ENCODE data around the gene CGREF1. TPM values are rescaled to one million over a fixed set of nuclear protein-coding genes. Genes with fewer than 3 reads are reported as not detected.
"Not testable (repeated sequence)": the region's sequence is repeated elsewhere in the genome, so short reads cannot be mapped to it uniquely, and the experiment has no call there.

The CGREF1 gene
- total RNA-seq, 1 experiment from 2014 or later, result 4.0 TPM

GRCh38 chr2:27076323-27076722, 42.6 kb downstream of the CGREF1 start:
- Histone ChIP-seq H4K20me1 (ENCODE audit: insufficient read depth) (no peaks in the 10 kb centered on the region), H3K36me3 (ENCODE audit: control insufficient read depth in 1 of 2, insufficient read depth in 2 of 2, low read length in 2 of 2) (no peaks in the 10 kb centered on the region), H2AFZ (ENCODE audit: low read depth, low read length, poor library complexity, severe bottlenecking) (no peak overlapping the region), H3K9me2 (ENCODE audit: insufficient read depth) (no peaks in the 10 kb centered on the region), H3K27ac (ENCODE audit: low read depth, low read length) (no peak overlapping the region), H3K4me2 (ENCODE audit: low read length) (no peak overlapping the region), H3K9ac (ENCODE audit: low read length) (no peak overlapping the region), H3K27me3 (ENCODE audit: insufficient read depth, low read length) (no peaks in the 10 kb centered on the region), H3K79me2 (ENCODE audit: insufficient read depth, low read length) (peaks cover under 1% of the 10 kb centered on the region; the same call in 1 of the 2 replicates), H3K9me3 (ENCODE audit: control insufficient read depth in 1 of 2, insufficient read depth in 1 of 2, low read depth in 1 of 2, low read length in 2 of 2) (no peaks in the 10 kb centered on the region), H3K4me3 (replicated peaks in 1 of 2; ENCODE audit: low read depth in 1 of 2, low read length in 2 of 2) (no peak overlapping the region), H3K4me1 (ENCODE audit: control insufficient read depth in 1 of 2, insufficient read depth in 2 of 2, low read length in 2 of 2) (peaks cover under 1 to 16% of the 10 kb centered on the region in 2 experiments; a peak in 3 of 4 replicates)
- POLR2A ChIA-PET, result no interaction called here
- TF ChIP-seq EGR1 (IDR thresholded peaks at IDR 0.05; ENCODE audit: low read depth), result no peak
- TF ChIP-seq YY1 (IDR thresholded peaks at IDR 0.05; ENCODE audit: extremely low read depth, insufficient replicate concordance, low read depth, low read length), result no peak
- no peak for TF ChIP-seq TCF7L2 (IDR thresholded peaks at IDR 0.05; ENCODE audit: borderline replicate concordance, extremely low read depth, insufficient read depth, insufficient read length)
- TF ChIP-seq CEBPB (IDR thresholded peaks at IDR 0.05; ENCODE audit: low read depth), result no peak
- no peak for TF ChIP-seq POLR2AphosphoS5 (IDR thresholded peaks at IDR 0.05; ENCODE audit: low read depth, low read length)
- no peak for TF ChIP-seq POLR2A (IDR thresholded peaks at IDR 0.05; ENCODE audit: borderline replicate concordance, extremely low read depth, insufficient read depth, insufficient read length)
- TF ChIP-seq FOSL1 (IDR thresholded peaks at IDR 0.05; ENCODE audit: low read depth), result no peak
- TF ChIP-seq, protein P1, sequence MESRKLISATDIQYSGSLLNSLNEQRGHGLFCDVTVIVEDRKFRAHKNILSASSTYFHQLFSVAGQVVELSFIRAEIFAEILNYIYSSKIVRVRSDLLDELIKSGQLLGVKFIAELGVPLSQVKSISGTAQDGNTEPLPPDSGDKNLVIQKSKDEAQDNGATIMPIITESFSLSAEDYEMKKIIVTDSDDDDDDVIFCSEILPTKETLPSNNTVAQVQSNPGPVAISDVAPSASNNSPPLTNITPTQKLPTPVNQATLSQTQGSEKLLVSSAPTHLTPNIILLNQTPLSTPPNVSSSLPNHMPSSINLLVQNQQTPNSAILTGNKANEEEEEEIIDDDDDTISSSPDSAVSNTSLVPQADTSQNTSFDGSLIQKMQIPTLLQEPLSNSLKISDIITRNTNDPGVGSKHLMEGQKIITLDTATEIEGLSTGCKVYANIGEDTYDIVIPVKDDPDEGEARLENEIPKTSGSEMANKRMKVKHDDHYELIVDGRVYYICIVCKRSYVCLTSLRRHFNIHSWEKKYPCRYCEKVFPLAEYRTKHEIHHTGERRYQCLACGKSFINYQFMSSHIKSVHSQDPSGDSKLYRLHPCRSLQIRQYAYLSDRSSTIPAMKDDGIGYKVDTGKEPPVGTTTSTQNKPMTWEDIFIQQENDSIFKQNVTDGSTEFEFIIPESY (IDR thresholded peaks at IDR 0.05; ENCODE audit: extremely low read depth, insufficient replicate concordance, low read length), result no peak
- TF ChIP-seq SP1 (IDR thresholded peaks at IDR 0.05; ENCODE audit: low read depth), result no peak
- no peak for TF ChIP-seq ZNF274 (IDR thresholded peaks at IDR 0.05; ENCODE audit: low read depth, low read length)
- no peak for TF ChIP-seq EZH2phosphoT487 (IDR thresholded peaks at IDR 0.05; ENCODE audit: borderline replicate concordance)
- TF ChIP-seq EZH2 (IDR thresholded peaks at IDR 0.05), result no peak
- no peak for TF ChIP-seq ATF3 (IDR thresholded peaks at IDR 0.05)
- no peak for TF ChIP-seq MAX (IDR thresholded peaks at IDR 0.05)
- TF ChIP-seq RAD21 (IDR thresholded peaks at IDR 0.05; ENCODE audit: low read depth), result no peak
- no peak for TF ChIP-seq ZFX (IDR thresholded peaks at IDR 0.05)
- no peak for TF ChIP-seq ELF1 (IDR thresholded peaks at IDR 0.05; ENCODE audit: borderline replicate concordance, low read depth)
- RAD21 ChIA-PET (ENCODE audit: low non-redundant PET in 1 of 2, low total read pairs in 2 of 2, uncharacterized antibody in 2 of 2, unreplicated experiment in 2 of 2), result no interaction called here
- no peak for ATAC-seq
- CTCF ChIA-PET, result no interaction called here
- BruUV-seq (replicated peaks), result no TSS peak
- intact Hi-C loops (cut with micrococcal nuclease), result no loop called here
- no peak for DNase-seq (ENCODE audit: low read depth, low spot score)

GRCh38 chr2:27075566-27075871, 43.4 kb downstream of the CGREF1 start:
- H4K20me1 ChIP-seq (ENCODE audit: insufficient read depth); H3K4me3 ChIP-seq (replicated peaks in 1 of 2; ENCODE audit: low read depth in 1 of 2, low read length in 2 of 2); BruUV-seq (replicated peaks); POLR2A ChIA-PET; H3K27me3 ChIP-seq (ENCODE audit: insufficient read depth, low read length); H3K27ac ChIP-seq (ENCODE audit: low read depth, low read length); H2AFZ ChIP-seq (ENCODE audit: low read depth, low read length, poor library complexity, severe bottlenecking); DNase-seq (ENCODE audit: low read depth, low spot score); H3K79me2 ChIP-seq (ENCODE audit: insufficient read depth, low read length); ATAC-seq; H3K36me3 ChIP-seq (ENCODE audit: control insufficient read depth in 1 of 2, insufficient read depth in 2 of 2, low read length in 2 of 2); CTCF ChIA-PET; H3K9ac ChIP-seq (ENCODE audit: low read length); intact Hi-C loops (cut with micrococcal nuclease); H3K4me2 ChIP-seq (ENCODE audit: low read length); RAD21 ChIA-PET (ENCODE audit: low non-redundant PET in 1 of 2, low total read pairs in 2 of 2, uncharacterized antibody in 2 of 2, unreplicated experiment in 2 of 2); H3K9me2 ChIP-seq (ENCODE audit: insufficient read depth); H3K9me3 ChIP-seq (ENCODE audit: control insufficient read depth in 1 of 2, insufficient read depth in 1 of 2, low read depth in 1 of 2, low read length in 2 of 2): not testable (repeated sequence)
- H3K4me1 ChIP-seq (ENCODE audit: control insufficient read depth in 1 of 2, insufficient read depth in 2 of 2, low read length in 2 of 2), result peaks cover under 1 to 12% of the 10 kb centered on the region in 2 experiments; a peak in 3 of 4 replicates

All from HCT116 (cell line).